Upper lobe of left lung (tissue), 6 donors: ENCODE results near the gene MCF2L. TPM values are rescaled to one million over a fixed set of nuclear protein-coding genes. Genes with fewer than 3 reads are reported as not detected.

ENCODE experiments used
- ATAC-seq, 2 donors: fragments of 200-7000 bp; cut with Tn5 transposase; one replicate each; pipeline ENCODE4 v1.9.1; 2022; ENCODE audit warnings: mild to moderate bottlenecking in 2 of 2, moderate library complexity in 2 of 2; ENCODE audit not compliant: low FRiP score in 2 of 2
- DNase-seq, 2 donors: peaks; one replicate each; pipeline ENCODE4 v3.0.0-alpha.2; 2019 to 2020
- H3K27ac ChIP-seq, 4 donors: fragments of 200-600 bp; sonication (generic); one replicate each; pipeline ENCODE4 v1.5.1; 2016 to 2019
- H3K27me3 ChIP-seq, 4 donors: fragments of 200-600 bp; sonication (generic); one replicate each; pipeline ENCODE4 v1.5.1; 2017 to 2019
- H3K36me3 ChIP-seq, 4 donors: fragments of 200-600 bp; sonication (generic); one replicate each; pipeline ENCODE4 v1.5.1; 2016 to 2019
- H3K4me1 ChIP-seq, 4 donors: fragments of 200-600 bp; sonication (generic); one replicate each; pipeline ENCODE4 v1.5.1; 2018 to 2019
- H3K4me3 ChIP-seq, 4 donors: fragments of 200-600 bp; sonication (generic); one replicate each; pipeline ENCODE4 v1.5.1; 2017 to 2019; ENCODE audit warnings: mild to moderate bottlenecking in 2 of 4, moderate library complexity in 1 of 4
- H3K9me3 ChIP-seq, 4 donors: fragments of 200-600 bp; sonication (generic); one replicate each; pipeline ENCODE4 v1.5.1; 2018 to 2019
- CTCF ChIP-seq, 6 experiments: fragments of 450-650 bp in 4 of 6; fragments of 200-600 bp in 2 of 6; sonication (generic) in 2 of 6; IDR thresholded peaks; one replicate each; pipeline ENCODE4 v1.5.1; 2016 to 2019; ENCODE audit warnings: antibody characterized with exemption in 6 of 6
- EP300 ChIP-seq, 4 donors: sonication (generic); formaldehyde crosslinking; IDR thresholded peaks; one replicate each; pipeline ENCODE4 v1.5.1; 2017; ENCODE audit warnings: antibody characterized with exemption in 4 of 4, control low read depth in 2 of 4
- POLR2A ChIP-seq, 4 donors: fragments of 450-650 bp; IDR thresholded peaks; one replicate each; pipeline ENCODE4 v1.5.1; 2016 to 2017; ENCODE audit warnings: antibody characterized with exemption in 4 of 4, mild to moderate bottlenecking in 2 of 4
- POLR2AphosphoS5 ChIP-seq, 2 donors: sonication (generic); formaldehyde crosslinking; IDR thresholded peaks; one replicate each; pipeline ENCODE4 v1.5.1; 2017; ENCODE audit warnings: antibody characterized with exemption in 2 of 2
- WGBS, 2 donors: methylation state at CpG; one replicate each; pipeline ENCODE4 v1.1.5; 2017 to 2018; 5-methylcytosine and 5-hydroxymethylcytosine counted together
- total RNA-seq, 6 donors: library from RNA; depleted of rRNA in 4 of 6; stranded (reverse); fragments of >200 nt in 4 of 6; gene quantifications; one replicate each; pipeline versions ENCODE4 v1.1.0 to v1.2.1, GENCODE V29; 2016 to 2021
- donor health status: DM: no; HTN: no; CAD: no; lungs with moderate emphysema.
- donor health status: DM: no; HTN: yes; CAD: no; lungs with severe emphysema.

MCF2L gene
- total RNA-seq, 6 donors from 2014 or later, result 14.3 to 99.5 (median 53.1) TPM

- 80 to 91% methylated on average over 11 of the region's 11 CpGs for WGBS, 2 donors
- no peaks in the 10 kb centered on the region for H3K4me1 ChIP-seq
- no peaks in the 10 kb centered on the region for H3K36me3 ChIP-seq
- H3K27me3 ChIP-seq, result no peaks in the 10 kb centered on the region
- no peak overlapping the region for H3K27ac ChIP-seq
- H3K9me3 ChIP-seq, result no peaks in the 10 kb centered on the region
- DNase-seq, result peak in 1 of 2 donors; percentile 4
- no peak for TF ChIP-seq CTCF (IDR thresholded peaks at IDR 0.05)
- no peak for ATAC-seq
- H3K4me3 ChIP-seq, result no peak overlapping the region
Observed at GRCh38 chr13:113137691-113138298, 168.8 kb downstream of the MCF2L start.

GRCh38 chr13:113138792-113139551, 170.0 kb downstream of the MCF2L start:
- ATAC-seq (no peak), DNase-seq (peak in 1 of 2 donors; percentile 12)
- H3K27ac ChIP-seq, result no peak overlapping the region
- no peaks in the 10 kb centered on the region for H3K9me3 ChIP-seq
- H3K36me3 ChIP-seq, result no peaks in the 10 kb centered on the region
- no peak overlapping the region for H3K4me3 ChIP-seq
- TF ChIP-seq EP300 (IDR thresholded peaks at IDR 0.05) (no peak), POLR2A (IDR thresholded peaks at IDR 0.05) (no peak), CTCF (IDR thresholded peaks at IDR 0.05) (no peak), POLR2AphosphoS5 (IDR thresholded peaks at IDR 0.05) (no peak)
- H3K27me3 ChIP-seq, result no peaks in the 10 kb centered on the region
- 64% methylated on average over 15 to 16 of the region's 16 CpGs for WGBS, 2 donors
- H3K4me1 ChIP-seq, result no peaks in the 10 kb centered on the region

- H3K27me3 ChIP-seq, result no peaks in the 10 kb centered on the region
- DNase-seq (no peak), ATAC-seq (no peak)
- H3K4me3 ChIP-seq, result no peak overlapping the region
- H3K27ac ChIP-seq, result no peak overlapping the region
- WGBS, 2 donors, result 79 to 93% methylated on average over 5 of the region's 5 CpGs
- TF ChIP-seq EP300 (IDR thresholded peaks at IDR 0.05) (no peak), POLR2A (IDR thresholded peaks at IDR 0.05) (no peak), CTCF (IDR thresholded peaks at IDR 0.05) (no peak), POLR2AphosphoS5 (IDR thresholded peaks at IDR 0.05) (no peak)
- H3K4me1 ChIP-seq, result no peaks in the 10 kb centered on the region
- no peaks in the 10 kb centered on the region for H3K36me3 ChIP-seq
- no peaks in the 10 kb centered on the region for H3K9me3 ChIP-seq
Observed at GRCh38 chr13:113139577-113139976, 170.6 kb downstream of the MCF2L start.

GRCh38 chr13:113140677-113141600, 171.9 kb downstream of the MCF2L start:
- Histone ChIP-seq H3K36me3 (no peaks in the 10 kb centered on the region), H3K4me3 (no peak overlapping the region), H3K27ac (no peak overlapping the region), H3K4me1 (no peaks in the 10 kb centered on the region), H3K27me3 (no peaks in the 10 kb centered on the region), H3K9me3 (no peaks in the 10 kb centered on the region)
- peak in 1 of 2 donors; percentile 12 for DNase-seq
- 92 to 99% methylated on average over 7 to 24 of the region's 26 CpGs for whole genome bisulfite sequencing, 2 donors
- no peak for TF ChIP-seq POLR2A (IDR thresholded peaks at IDR 0.05)
- no peak for TF ChIP-seq POLR2AphosphoS5 (IDR thresholded peaks at IDR 0.05)
- TF ChIP-seq EP300 (IDR thresholded peaks at IDR 0.05), result no peak
- TF ChIP-seq CTCF (IDR thresholded peaks at IDR 0.05), result no peak
- peak in 1 of 2 donors; percentile 10 for ATAC-seq
